Endothelial cell (in vitro differentiated cells): Measurements from ENCODE around the gene AADACL3. TPM values are rescaled to one million over a fixed set of nuclear protein-coding genes. Genes with fewer than 3 reads are reported as not detected.

Experiments
- DNase-seq: peaks from one replicate; pipeline ENCODE4 v3.0.0; 2021; ENCODE audit warnings: low spot score
- H3K27ac Mint-ChIP-seq: one replicate; pipeline ENCODE4 v1.8.0; 2021; ENCODE audit warnings: mixed read lengths, inconsistent platforms; ENCODE audit not compliant: unreplicated experiment
- H3K27me3 Mint-ChIP-seq: one replicate; pipeline ENCODE4 v1.8.0; 2021; ENCODE audit warnings: mild to moderate bottlenecking, moderate library complexity, mixed read lengths, inconsistent platforms; ENCODE audit not compliant: unreplicated experiment
- H3K36me3 Mint-ChIP-seq: one replicate; pipeline ENCODE4 v1.8.0; 2021; ENCODE audit warnings: mild to moderate bottlenecking, low read depth, mixed read lengths, inconsistent platforms; ENCODE audit not compliant: unreplicated experiment
- H3K4me1 Mint-ChIP-seq: one replicate; pipeline ENCODE4 v1.8.0; 2021; ENCODE audit warnings: mild to moderate bottlenecking, mixed read lengths, inconsistent platforms; ENCODE audit not compliant: unreplicated experiment
- H3K4me3 Mint-ChIP-seq: one replicate; pipeline ENCODE4 v1.8.0; 2021; ENCODE audit warnings: mild to moderate bottlenecking, mixed read lengths, inconsistent platforms; ENCODE audit not compliant: unreplicated experiment
- H3K9me3 Mint-ChIP-seq: one replicate; pipeline ENCODE4 v1.8.0; 2021; ENCODE audit warnings: mixed read lengths, inconsistent platforms; ENCODE audit not compliant: unreplicated experiment
- total RNA-seq: library from RNA; stranded (reverse); fragmentation: NEBNext Ultra II Directional; extraction: Animal tissue kit (Norgen Biotek cat#: 25700); gene quantifications from one replicate; pipeline ENCODE4 v1.2.1, GENCODE V29; 2021; ENCODE audit not compliant: unreplicated experiment
- TF ChIP-seq, protein P1 (sequence below): fragments of 200-600 bp; sonication (generic); IDR thresholded peaks from one replicate; pipeline ENCODE4 v1.5.0; 2021; ENCODE audit warnings: antibody characterized with exemption; ENCODE audit not compliant: unreplicated experiment

The AADACL3 gene
- total RNA-seq, 1 donor from 2014 or later: not detected

DNA sequence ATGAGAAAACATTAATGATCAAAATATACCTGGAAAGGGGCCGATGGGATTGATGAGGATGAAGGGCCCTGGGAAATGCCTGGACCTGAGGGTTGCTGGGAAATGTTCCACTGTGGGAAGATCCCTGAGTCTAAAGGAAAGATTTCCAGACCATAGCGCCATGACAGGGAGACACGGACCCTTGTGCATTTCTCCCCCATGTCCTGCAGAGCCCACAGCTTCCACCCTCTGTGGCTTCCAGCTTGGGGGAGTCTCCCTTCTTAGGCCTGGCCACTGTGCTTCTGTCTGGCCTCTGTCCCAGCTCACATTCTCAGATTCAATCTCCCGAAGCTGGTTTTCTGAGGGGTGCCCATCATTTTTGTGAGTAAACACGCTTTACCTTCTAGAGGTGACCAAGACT lies 56.6 kb downstream of the AADACL3 start:
- DNase-seq: no peak
- TF ChIP-seq, protein P1, sequence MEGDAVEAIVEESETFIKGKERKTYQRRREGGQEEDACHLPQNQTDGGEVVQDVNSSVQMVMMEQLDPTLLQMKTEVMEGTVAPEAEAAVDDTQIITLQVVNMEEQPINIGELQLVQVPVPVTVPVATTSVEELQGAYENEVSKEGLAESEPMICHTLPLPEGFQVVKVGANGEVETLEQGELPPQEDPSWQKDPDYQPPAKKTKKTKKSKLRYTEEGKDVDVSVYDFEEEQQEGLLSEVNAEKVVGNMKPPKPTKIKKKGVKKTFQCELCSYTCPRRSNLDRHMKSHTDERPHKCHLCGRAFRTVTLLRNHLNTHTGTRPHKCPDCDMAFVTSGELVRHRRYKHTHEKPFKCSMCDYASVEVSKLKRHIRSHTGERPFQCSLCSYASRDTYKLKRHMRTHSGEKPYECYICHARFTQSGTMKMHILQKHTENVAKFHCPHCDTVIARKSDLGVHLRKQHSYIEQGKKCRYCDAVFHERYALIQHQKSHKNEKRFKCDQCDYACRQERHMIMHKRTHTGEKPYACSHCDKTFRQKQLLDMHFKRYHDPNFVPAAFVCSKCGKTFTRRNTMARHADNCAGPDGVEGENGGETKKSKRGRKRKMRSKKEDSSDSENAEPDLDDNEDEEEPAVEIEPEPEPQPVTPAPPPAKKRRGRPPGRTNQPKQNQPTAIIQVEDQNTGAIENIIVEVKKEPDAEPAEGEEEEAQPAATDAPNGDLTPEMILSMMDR: no peak
- Mint-ChIP-seq H3K27ac (no peak overlapping the region), H3K9me3 (peaks cover 4% of the 10 kb centered on the region), H3K27me3 (peaks cover 6% of the 10 kb centered on the region), H3K4me1 (no peaks in the 10 kb centered on the region), H3K36me3 (no peaks in the 10 kb centered on the region), H3K4me3 (no peak overlapping the region)

DNA sequence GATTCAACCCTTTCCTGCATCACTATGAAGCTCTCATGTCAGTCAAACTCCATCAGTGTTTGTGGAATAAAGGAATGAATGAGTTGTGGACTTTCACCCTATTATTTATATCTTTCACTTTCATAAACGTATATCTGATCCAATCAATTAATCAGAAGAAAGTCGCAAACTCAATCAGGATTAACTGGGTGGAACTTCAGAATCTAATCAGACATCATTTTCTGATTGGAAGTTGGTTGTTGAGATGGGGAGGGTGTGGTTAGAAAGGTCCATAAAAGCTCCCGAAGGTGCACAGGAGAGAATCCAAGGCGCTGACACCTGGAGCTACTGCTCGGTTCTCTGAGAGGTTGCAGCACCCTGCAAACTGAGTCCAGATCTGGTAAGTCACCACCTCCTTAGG lies 57.5 kb downstream of the AADACL3 start, which contains the start of gene PRAMEF12:
Gene PRAMEF12, plus strand, starts transcription at position 301 of the 400 bp plus-strand sequence. CDS start 1,130 bp downstream, outside the sequence.
- peaks cover 4% of the 10 kb centered on the region for H3K9me3 Mint-ChIP-seq
- H3K27ac Mint-ChIP-seq: no peak within 1 kb of the TSS
- no peak within 1 kb of the TSS for H3K4me3 Mint-ChIP-seq
- H3K36me3 Mint-ChIP-seq: no peaks in the 10 kb centered on the region
- TF ChIP-seq, protein P1: no peak
- peaks cover 6% of the 10 kb centered on the region for H3K27me3 Mint-ChIP-seq
- no peaks in the 10 kb centered on the region for H3K4me1 Mint-ChIP-seq
- DNase-seq: no peak

- no peak for DNase-seq
Observed at GRCh38 chr1:12774801-12775345, 59.0 kb downstream of the AADACL3 start.

DNA sequence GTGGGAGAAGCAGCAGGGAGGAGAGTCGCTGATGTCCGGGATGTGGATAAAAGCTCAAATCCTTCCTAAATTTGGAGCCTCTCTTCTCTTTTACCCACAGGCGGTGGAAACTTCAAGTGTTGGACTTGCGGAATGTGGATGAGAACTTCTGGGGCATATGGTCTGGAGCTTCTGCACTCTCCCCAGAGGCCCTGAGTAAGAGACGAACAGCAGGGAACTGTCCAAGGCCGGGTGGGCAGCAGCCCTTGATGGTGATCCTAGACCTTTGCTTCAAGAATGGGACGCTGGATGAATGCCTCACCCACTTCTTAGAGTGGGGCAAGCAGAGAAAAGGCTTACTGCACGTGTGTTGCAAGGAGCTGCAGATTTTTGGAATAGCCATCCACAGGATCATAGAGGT lies 59.5 kb downstream of the AADACL3 start:
- no peak overlapping the region for H3K27ac Mint-ChIP-seq
- H3K9me3 Mint-ChIP-seq: peaks cover 4% of the 10 kb centered on the region
- TF ChIP-seq, protein P1: no peak
- no peak overlapping the region for H3K4me3 Mint-ChIP-seq
- H3K4me1 Mint-ChIP-seq: no peaks in the 10 kb centered on the region
- H3K36me3 Mint-ChIP-seq: no peaks in the 10 kb centered on the region
- no peak for DNase-seq
- peaks cover 2% of the 10 kb centered on the region for H3K27me3 Mint-ChIP-seq

More at GRCh38 chr1:12774801-12775345, 59.0 kb downstream of the AADACL3 start:
- Mint-ChIP-seq H3K4me1 (no peaks in the 10 kb centered on the region), H3K27ac (no peak overlapping the region), H3K36me3 (no peaks in the 10 kb centered on the region), H3K27me3 (peaks cover 6% of the 10 kb centered on the region), H3K4me3 (no peak overlapping the region), H3K9me3 (peaks cover 4% of the 10 kb centered on the region)
- TF ChIP-seq, protein P1: no peak

DNA sequence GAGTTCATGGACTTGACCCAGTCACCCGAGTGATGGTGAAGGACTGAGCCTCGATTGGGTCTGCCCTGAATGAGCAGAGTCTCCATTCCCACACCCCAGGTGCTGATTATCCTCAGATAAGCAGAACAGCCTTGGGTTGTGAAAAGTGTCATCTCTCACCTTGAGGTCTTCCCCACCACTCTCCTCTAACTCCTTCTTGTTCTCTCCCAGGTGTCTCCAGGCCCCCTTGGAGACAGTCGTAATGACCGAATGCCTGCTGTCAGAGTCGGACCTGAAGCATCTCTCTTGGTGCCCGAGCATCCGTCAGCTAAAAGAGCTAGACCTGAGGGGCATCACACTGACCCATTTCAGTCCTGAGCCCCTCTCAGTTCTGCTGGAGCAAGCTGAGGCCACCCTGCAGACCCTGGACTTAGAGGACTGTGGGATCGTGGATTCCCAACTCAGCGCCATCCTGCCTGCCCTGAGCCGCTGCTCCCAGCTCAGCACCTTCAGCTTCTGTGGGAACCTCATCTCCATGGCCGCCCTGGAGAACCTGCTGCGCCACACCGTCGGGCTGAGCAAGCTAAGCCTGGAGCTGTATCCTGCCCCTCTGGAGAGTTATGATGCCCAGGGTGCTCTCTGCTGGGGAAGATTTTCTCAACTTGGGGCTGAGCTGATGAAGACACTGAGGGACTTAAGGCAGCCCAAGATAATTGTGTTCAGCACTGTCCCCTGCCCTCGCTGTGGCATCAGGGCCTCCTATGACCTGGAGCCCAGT lies 61.1 kb downstream of the AADACL3 start:
- Mint-ChIP-seq H3K27ac (no peak overlapping the region), H3K9me3 (peaks cover 4% of the 10 kb centered on the region)
- DNase-seq: no peak

More for the DNA sequence above, 61.1 kb downstream of the AADACL3 start:
- TF ChIP-seq, protein P1: no peak
- Mint-ChIP-seq H3K36me3 (no peaks in the 10 kb centered on the region), H3K4me1 (no peaks in the 10 kb centered on the region), H3K27me3 (peaks cover 1% of the 10 kb centered on the region), H3K4me3 (no peak overlapping the region)
